Bone marrow (tissue), 2 donors: ENCODE data around the gene HAUS2.
A peak's percentile ranks its signal among the peaks of the same experiment; 100 is the strongest.
"Not testable (repeated sequence)": the region's sequence is repeated elsewhere in the genome, so short reads cannot be mapped to it uniquely, and the experiment has no call there.

ENCODE experiments used
- DNase-seq, 2 donors: peaks; one replicate each; lab custom pipeline; 2025; lab: John Stamatoyannopoulos, UW

Gene HAUS2

GRCh38 chr15:42548249-42549031, at the start of gene HAUS2, which contains the start of gene LRRC57:
HAUS2 (plus strand) TSS chr15:42548838; CDS start chr15:42548873, 35 bp downstream.
LRRC57 (minus strand) TSS chr15:42548793; CDS start chr15:42548434, 359 bp downstream.
- DNase-seq, result peak; percentile 59 to 81

GRCh38 chr15:42499858-42500609, 48.6 kb upstream of the HAUS2 start:
- no peak for DNase-seq

- DNase-seq, result no peak
These were observed 46.2 kb upstream of the HAUS2 start for GRCh38 chr15:42502477-42502876.

GRCh38 chr15:42503825-42504224, 44.8 kb upstream of the HAUS2 start:
- no peak for DNase-seq

- DNase-seq, result no peak
These were observed 44.0 kb upstream of the HAUS2 start for GRCh38 chr15:42504631-42505030.

GRCh38 chr15:42507514-42507913, 41.1 kb upstream of the HAUS2 start:
- no peak for DNase-seq

GRCh38 chr15:42508263-42508690, 40.4 kb upstream of the HAUS2 start:
- no peak for DNase-seq

- no peak for DNase-seq
These were observed 38.2 kb upstream of the HAUS2 start for GRCh38 chr15:42510258-42511006.

GRCh38 chr15:42511007-42511391, 37.6 kb upstream of the HAUS2 start:
- peak in 1 of 2 donors; percentile 36 for DNase-seq

- DNase-seq, result no peak
These were observed 25.3 kb upstream of the HAUS2 start for GRCh38 chr15:42523331-42523730.

GRCh38 chr15:42528970-42529369, 19.7 kb upstream of the HAUS2 start:
- no peak for DNase-seq

GRCh38 chr15:42533246-42533645, 15.4 kb upstream of the HAUS2 start:
- DNase-seq, result no peak

GRCh38 chr15:42544853-42545629, 3.6 kb upstream of the HAUS2 start:
- DNase-seq, result peak in 1 of 2 donors; percentile 57

- DNase-seq, result no peak
These were observed 755 bp upstream of the HAUS2 start for GRCh38 chr15:42547918-42548248.

GRCh38 chr15:42549032-42549491, 424 bp downstream of the HAUS2 start:
- DNase-seq, result peak in 1 of 2 donors; percentile 20

GRCh38 chr15:42549741-42550392, 1.2 kb downstream of the HAUS2 start:
- no peak for DNase-seq

GRCh38 chr15:42553554-42553953, 4.9 kb downstream of the HAUS2 start:
- no peak for DNase-seq

- not testable (repeated sequence) for DNase-seq
These were observed 8.0 kb downstream of the HAUS2 start for GRCh38 chr15:42556550-42557207.

- no peak for DNase-seq
These were observed 10.1 kb downstream of the HAUS2 start for GRCh38 chr15:42558739-42559138.
